HepG2 (cell line): Measurements from ENCODE around the gene DNMBP.
"Not testable (repeated sequence)": the region's sequence is repeated elsewhere in the genome, so short reads cannot be mapped to it uniquely, and the experiment has no call there.

Source experiments
- NFYB ChIP-seq: sonication (generic); formaldehyde crosslinking; IDR thresholded peaks from 2 replicates; pipeline ENCODE4 v1.4.0; 2020; ENCODE audit warnings: missing genetic modification reagents
- TF ChIP-seq, protein P1 (sequence below): sonication (generic); formaldehyde crosslinking; IDR thresholded peaks from 2 replicates; pipeline ENCODE4 v1.5.0; 2020; ENCODE audit warnings: mild to moderate bottlenecking, missing genetic modification reagents, moderate library complexity

- TF ChIP-seq, protein P1, sequence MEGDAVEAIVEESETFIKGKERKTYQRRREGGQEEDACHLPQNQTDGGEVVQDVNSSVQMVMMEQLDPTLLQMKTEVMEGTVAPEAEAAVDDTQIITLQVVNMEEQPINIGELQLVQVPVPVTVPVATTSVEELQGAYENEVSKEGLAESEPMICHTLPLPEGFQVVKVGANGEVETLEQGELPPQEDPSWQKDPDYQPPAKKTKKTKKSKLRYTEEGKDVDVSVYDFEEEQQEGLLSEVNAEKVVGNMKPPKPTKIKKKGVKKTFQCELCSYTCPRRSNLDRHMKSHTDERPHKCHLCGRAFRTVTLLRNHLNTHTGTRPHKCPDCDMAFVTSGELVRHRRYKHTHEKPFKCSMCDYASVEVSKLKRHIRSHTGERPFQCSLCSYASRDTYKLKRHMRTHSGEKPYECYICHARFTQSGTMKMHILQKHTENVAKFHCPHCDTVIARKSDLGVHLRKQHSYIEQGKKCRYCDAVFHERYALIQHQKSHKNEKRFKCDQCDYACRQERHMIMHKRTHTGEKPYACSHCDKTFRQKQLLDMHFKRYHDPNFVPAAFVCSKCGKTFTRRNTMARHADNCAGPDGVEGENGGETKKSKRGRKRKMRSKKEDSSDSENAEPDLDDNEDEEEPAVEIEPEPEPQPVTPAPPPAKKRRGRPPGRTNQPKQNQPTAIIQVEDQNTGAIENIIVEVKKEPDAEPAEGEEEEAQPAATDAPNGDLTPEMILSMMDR (CRISPR knock-in tag), result not testable (repeated sequence)
- not testable (repeated sequence) for TF ChIP-seq NFYB (CRISPR knock-in tag)
These were observed 56.2 kb downstream of the DNMBP start for GRCh38 chr10:99953510-99953909.
